B cell (primary cell): ENCODE data around the gene GGT7. TPM values are rescaled to one million over a fixed set of nuclear protein-coding genes. Genes with fewer than 3 reads are reported as not detected.

Source experiments
- ATAC-seq: fragments of 200-7000 bp; cut with Tn5 transposase; one replicate; pipeline ENCODE4 v1.10.0; 2021; ENCODE audit warnings: low read depth, mild to moderate bottlenecking, moderate number of reproducible peaks, moderate library complexity
- CTCF ChIA-PET: fragments of 350-600 bp; sonication (Branson Sonifier 250); formaldehyde crosslinking; loops from one replicate; lab custom pipeline; 2021; ENCODE audit warnings: antibody characterized with exemption, inconsistent platforms; lab: Charles Lee
- POLR2A ChIA-PET: fragments of 350-600 bp; sonication (Branson Sonifier 250); formaldehyde crosslinking; loops from one replicate; lab custom pipeline; 2021; ENCODE audit warnings: antibody characterized with exemption; lab: Charles Lee
- DNase-seq: peaks from one replicate; pipeline ENCODE4 v3.0.0; 2013
- H2AFZ ChIP-seq: 2 replicates; pipeline ENCODE4 v1.6.1; 2012; ENCODE audit warnings: mild to moderate bottlenecking, low read depth, low read length; ENCODE audit not compliant: insufficient read depth, poor library complexity, severe bottlenecking
- H3K27ac ChIP-seq, 2 donors: 1 replicate in 1 of 2; 2 replicates in 1 of 2; pipeline ENCODE4 v1.5.1; 2012 to 2013; ENCODE audit warnings: low read length in 2 of 2, mild to moderate bottlenecking in 2 of 2, moderate library complexity in 1 of 2
- H3K27me3 ChIP-seq, 4 experiments: fragments of 200-600 bp in 1 of 4; sonication (generic) in 1 of 4; replicated peaks in 1 of 4; 1 replicate in 2 of 4; 2 replicates in 2 of 4; pipeline versions ENCODE4 v1.6.1 to v1.7.0; 2013 to 2016; ENCODE audit warnings: low read length in 3 of 4, mild to moderate bottlenecking in 2 of 4, mixed read lengths in 1 of 4, moderate library complexity in 1 of 4; ENCODE audit not compliant: insufficient read depth in 4 of 4, control insufficient read depth in 3 of 4; ENCODE audit errors: control extremely low read depth in 1 of 4
- H3K36me3 ChIP-seq, 2 experiments: replicated peaks in 1 of 2; 1 replicate in 1 of 2; 2 replicates in 1 of 2; pipeline versions ENCODE4 v1.6.1 to v1.7.1; 2013; ENCODE audit warnings: low read length in 1 of 2; ENCODE audit not compliant: insufficient read depth in 2 of 2, control insufficient read depth in 1 of 2; ENCODE audit errors: control extremely low read depth in 1 of 2, extremely low read depth in 1 of 2
- H3K4me1 ChIP-seq, 2 donors: fragments of 200-600 bp in 1 of 2; sonication (generic) in 1 of 2; 1 replicate in 1 of 2; 2 replicates in 1 of 2; pipeline versions ENCODE4 v1.5.1 to v1.6.1; 2013 to 2017; ENCODE audit warnings: low read length in 2 of 2; ENCODE audit not compliant: control insufficient read depth in 2 of 2, insufficient read depth in 2 of 2
- H3K4me2 ChIP-seq: replicated peaks from 2 replicates; pipeline ENCODE3; 2012; ENCODE audit warnings: mild to moderate bottlenecking, low read depth, low read length; ENCODE audit not compliant: poor library complexity, severe bottlenecking
- H3K4me3 ChIP-seq, 5 experiments: fragments of 200-600 bp in 1 of 5; sonication (generic) in 1 of 5; 1 replicate in 3 of 5; 2 replicates in 2 of 5; pipeline versions ENCODE4 v1.5.1 to v1.7.0; 2011 to 2016; ENCODE audit warnings: low read length in 4 of 5, mild to moderate bottlenecking in 4 of 5, low read depth in 2 of 5, control low read depth in 1 of 5, moderate library complexity in 1 of 5; ENCODE audit not compliant: insufficient read depth in 1 of 5; ENCODE audit errors: control extremely low read depth in 1 of 5, extremely low read depth in 1 of 5
- H3K79me2 ChIP-seq: fragments of 200-600 bp; sonication (generic); one replicate; pipeline ENCODE4 v1.6.0; 2016; ENCODE audit warnings: low read length; ENCODE audit not compliant: control insufficient read depth, insufficient read depth
- H3K9ac ChIP-seq: fragments of 200-600 bp; sonication (generic); 2 replicates; pipeline ENCODE4 v1.6.1; 2017; ENCODE audit warnings: mild to moderate bottlenecking, low read length, moderate library complexity
- H3K9me3 ChIP-seq, 3 donors: one replicate each; pipeline versions ENCODE4 v1.6.1 to v1.7.1; 2013; ENCODE audit warnings: low read length in 2 of 3; ENCODE audit not compliant: control insufficient read depth in 2 of 3, insufficient read depth in 1 of 3; ENCODE audit errors: control extremely low read depth in 1 of 3
- H4K20me1 ChIP-seq: 2 replicates; pipeline ENCODE4 v1.6.0; 2012; ENCODE audit warnings: mild to moderate bottlenecking, low read length; ENCODE audit not compliant: insufficient read depth, control insufficient read depth, poor library complexity, severe bottlenecking
- H3K27ac Mint-ChIP-seq: one replicate; pipeline ENCODE4 v1.8.0; 2021; ENCODE audit warnings: mixed read lengths
- H3K27me3 Mint-ChIP-seq: one replicate; pipeline ENCODE4 v1.8.0; 2021; ENCODE audit warnings: mixed read lengths
- H3K4me1 Mint-ChIP-seq: one replicate; pipeline ENCODE4 v1.8.0; 2021; ENCODE audit warnings: mixed read lengths
- H3K4me3 Mint-ChIP-seq: one replicate; pipeline ENCODE4 v1.8.0; 2021; ENCODE audit warnings: mixed read lengths
- H3K9me3 Mint-ChIP-seq: one replicate; pipeline ENCODE4 v1.8.0; 2022; ENCODE audit warnings: mixed read lengths; ENCODE audit not compliant: insufficient read depth
- EZH2 ChIP-seq: IDR thresholded peaks from 2 replicates; pipeline ENCODE4 v1.6.1; 2012; ENCODE audit warnings: borderline replicate concordance, low read depth, mild to moderate bottlenecking, moderate library complexity, low read length; ENCODE audit not compliant: insufficient read depth, poor library complexity, severe bottlenecking
- WGBS: methylation state at CpG from one replicate; pipeline ENCODE4 v1.1.5; 2013; ENCODE audit warnings: missing lambda C conversion rate; ENCODE audit not compliant: insufficient coverage; 5-methylcytosine and 5-hydroxymethylcytosine counted together
- intact Hi-C: fragments of 100-400 bp; cut with micrococcal nuclease; formaldehyde crosslinking; loops from one replicate; pipeline ENCODE4 v1.10.0; 2022
- polyA plus RNA-seq: library from polyadenylated mRNA; depleted of rRNA; stranded (reverse); fragments of >200 nt; gene quantifications from 2 replicates; pipeline ENCODE4 v1.2.3, GENCODE V29; 2012
- total RNA-seq, 2 donors: library from RNA; stranded (reverse); fragments of 120-200 nt in 1 of 2; gene quantifications; 1 replicate in 1 of 2; 2 replicates in 1 of 2; pipeline versions ENCODE4 v1.2.3 to v1.2.4, GENCODE V29; 2013 to 2022
- TF ChIP-seq, protein P1 (sequence below): fragments of 200-600 bp; IDR thresholded peaks from one replicate; pipeline ENCODE4 v1.8.0; 2022; ENCODE audit warnings: antibody characterized with exemption, mild to moderate bottlenecking

The GGT7 gene
- total and polyA plus RNA-seq, 2 donors (not counting 1 experiment from before 2014, with no cell fraction given), result 28.6 to 31.9 TPM

DNA sequence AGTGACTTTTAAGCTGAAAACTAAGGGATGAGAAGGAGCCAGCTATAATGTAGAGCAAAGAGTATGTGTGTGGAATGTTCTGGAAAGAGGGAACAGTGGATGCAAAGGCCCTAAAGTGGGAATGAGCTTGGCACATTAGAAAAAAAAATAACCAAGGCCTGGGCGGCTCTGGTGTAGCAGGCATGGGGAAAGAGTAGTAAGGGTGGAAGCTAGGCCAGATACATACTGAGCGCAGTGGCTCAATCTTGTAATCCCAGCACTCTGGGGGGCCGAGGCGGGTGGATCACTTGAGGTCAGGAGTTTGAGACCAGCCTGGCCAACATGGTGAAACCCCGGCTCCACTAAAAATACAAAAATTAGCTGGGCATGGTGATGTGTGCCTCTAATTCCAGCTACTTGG lies 8.4 kb downstream of the GGT7 start:
- no peak overlapping the region for H3K27ac Mint-ChIP-seq

DNA sequence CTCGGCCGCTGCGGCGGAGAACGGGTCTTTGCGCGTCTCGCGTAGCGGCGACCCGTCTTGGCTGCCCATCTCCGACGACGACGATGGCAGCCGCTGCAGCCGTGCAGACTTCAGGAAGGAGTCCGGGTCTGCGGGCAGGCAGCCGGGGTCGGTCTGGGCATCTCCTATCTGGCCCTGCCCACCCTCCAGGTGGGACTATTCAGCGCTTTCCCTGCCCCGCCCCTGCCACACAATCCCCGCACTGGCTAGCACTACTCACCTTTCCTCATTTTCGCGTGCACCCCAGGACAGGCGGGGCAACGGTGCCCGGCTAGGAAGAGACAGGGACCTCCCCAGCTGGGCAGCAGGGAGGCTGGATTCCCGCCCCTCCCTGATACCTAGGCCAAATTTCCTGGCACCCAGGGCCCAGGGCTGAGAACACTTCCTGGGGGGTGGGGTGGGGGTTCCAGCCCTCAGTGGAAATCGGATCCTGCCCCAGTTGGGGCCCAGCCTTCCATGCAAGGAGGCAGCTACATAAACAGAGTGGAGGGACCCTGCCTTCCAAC lies 9.2 kb downstream of the GGT7 start:
- H3K4me1 Mint-ChIP-seq, result no peaks in the 10 kb centered on the region
- H3K4me3 Mint-ChIP-seq, result no peak overlapping the region
- Histone ChIP-seq H3K4me1 (no peaks in the 10 kb centered on the region), H3K27ac (no peak overlapping the region), H3K79me2 (no peaks in the 10 kb centered on the region), H3K4me3 (no peak overlapping the region), H2AFZ (no peak overlapping the region), H3K4me2 (no peak overlapping the region), H3K27me3 (no peaks in the 10 kb centered on the region), H3K9me3 (no peaks in the 10 kb centered on the region), H3K36me3 (no peaks in the 10 kb centered on the region), H3K9ac (no peak overlapping the region), H4K20me1 (no peaks in the 10 kb centered on the region)
- ATAC-seq (no peak), DNase-seq (no peak)
- H3K9me3 Mint-ChIP-seq, result no peaks in the 10 kb centered on the region
- WGBS, result 97% methylated on average over 27 of the region's 32 CpGs
- TF ChIP-seq, protein P1, sequence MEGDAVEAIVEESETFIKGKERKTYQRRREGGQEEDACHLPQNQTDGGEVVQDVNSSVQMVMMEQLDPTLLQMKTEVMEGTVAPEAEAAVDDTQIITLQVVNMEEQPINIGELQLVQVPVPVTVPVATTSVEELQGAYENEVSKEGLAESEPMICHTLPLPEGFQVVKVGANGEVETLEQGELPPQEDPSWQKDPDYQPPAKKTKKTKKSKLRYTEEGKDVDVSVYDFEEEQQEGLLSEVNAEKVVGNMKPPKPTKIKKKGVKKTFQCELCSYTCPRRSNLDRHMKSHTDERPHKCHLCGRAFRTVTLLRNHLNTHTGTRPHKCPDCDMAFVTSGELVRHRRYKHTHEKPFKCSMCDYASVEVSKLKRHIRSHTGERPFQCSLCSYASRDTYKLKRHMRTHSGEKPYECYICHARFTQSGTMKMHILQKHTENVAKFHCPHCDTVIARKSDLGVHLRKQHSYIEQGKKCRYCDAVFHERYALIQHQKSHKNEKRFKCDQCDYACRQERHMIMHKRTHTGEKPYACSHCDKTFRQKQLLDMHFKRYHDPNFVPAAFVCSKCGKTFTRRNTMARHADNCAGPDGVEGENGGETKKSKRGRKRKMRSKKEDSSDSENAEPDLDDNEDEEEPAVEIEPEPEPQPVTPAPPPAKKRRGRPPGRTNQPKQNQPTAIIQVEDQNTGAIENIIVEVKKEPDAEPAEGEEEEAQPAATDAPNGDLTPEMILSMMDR, result no peak
- no peak for TF ChIP-seq EZH2
- ChIA-PET POLR2A (no interaction called here), CTCF (interaction anchor here (0.5 to 1.4 kb wide), 2 partner anchors 11 to 1970 kb away, joined by 3 read pairs; no protein-coding TSS in a partner anchor)
- H3K27me3 Mint-ChIP-seq, result no peaks in the 10 kb centered on the region
- intact Hi-C loops, result no loop called here
- no peak overlapping the region for H3K27ac Mint-ChIP-seq

More for the DNA sequence above, 8.4 kb downstream of the GGT7 start:
- no peak overlapping the region for H3K9ac ChIP-seq
- no peaks in the 10 kb centered on the region for H3K4me1 ChIP-seq
- ATAC-seq (no peak), DNase-seq (no peak)
- POLR2A ChIA-PET, result interaction anchor here (0.7 kb wide), 1 partner anchor 13 kb away, joined by 3 read pairs; no protein-coding TSS in a partner anchor
- no peak overlapping the region for H3K4me3 ChIP-seq
- no peaks in the 10 kb centered on the region for H3K36me3 ChIP-seq
- H3K4me3 Mint-ChIP-seq, result no peak overlapping the region
- no peak overlapping the region for H3K4me2 ChIP-seq
- no peaks in the 10 kb centered on the region for H4K20me1 ChIP-seq
- no peak overlapping the region for H2AFZ ChIP-seq
- no peaks in the 10 kb centered on the region for H3K79me2 ChIP-seq
- no peaks in the 10 kb centered on the region for H3K27me3 Mint-ChIP-seq
- CTCF ChIA-PET, result interaction anchor here (1.4 kb wide), 1 partner anchor 11 kb away, joined by 3 read pairs; no protein-coding TSS in a partner anchor
- intact Hi-C loops, result no loop called here
- TF ChIP-seq EZH2, result no peak
- TF ChIP-seq, protein P1, result no peak
- H3K9me3 Mint-ChIP-seq, result no peaks in the 10 kb centered on the region
- 100% methylated on average over 4 of the region's 5 CpGs for WGBS
- H3K27ac ChIP-seq, result no peak overlapping the region
- no peaks in the 10 kb centered on the region for H3K27me3 ChIP-seq
- H3K4me1 Mint-ChIP-seq, result no peaks in the 10 kb centered on the region
- H3K9me3 ChIP-seq, result no peaks in the 10 kb centered on the region
